Measurements from ENCODE around the gene EMC9.

DNA sequence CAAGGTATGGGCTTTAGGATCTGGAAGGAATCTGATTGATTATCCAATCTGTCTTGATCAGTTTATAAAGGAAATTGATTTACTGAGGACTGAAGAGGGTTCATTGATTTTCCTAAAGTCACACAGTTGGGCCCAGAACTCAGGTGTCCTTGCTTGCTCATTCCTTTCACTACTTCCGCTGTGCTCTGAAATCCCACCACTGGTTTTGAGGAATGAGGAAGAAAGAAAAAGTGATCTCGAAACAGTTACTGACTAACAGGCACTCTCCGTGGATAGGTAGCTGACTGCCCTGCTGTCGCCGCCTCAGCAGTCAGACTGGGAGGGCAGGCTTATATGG, 11.0 kb downstream of the EMC9 start, which contains the start of gene FITM1:
- TF ChIP-seq EZH2 (IDR thresholded peaks at IDR 0.05; ENCODE audit: insufficient read depth, low read length) = no peak
- TF ChIP-seq, protein P1, sequence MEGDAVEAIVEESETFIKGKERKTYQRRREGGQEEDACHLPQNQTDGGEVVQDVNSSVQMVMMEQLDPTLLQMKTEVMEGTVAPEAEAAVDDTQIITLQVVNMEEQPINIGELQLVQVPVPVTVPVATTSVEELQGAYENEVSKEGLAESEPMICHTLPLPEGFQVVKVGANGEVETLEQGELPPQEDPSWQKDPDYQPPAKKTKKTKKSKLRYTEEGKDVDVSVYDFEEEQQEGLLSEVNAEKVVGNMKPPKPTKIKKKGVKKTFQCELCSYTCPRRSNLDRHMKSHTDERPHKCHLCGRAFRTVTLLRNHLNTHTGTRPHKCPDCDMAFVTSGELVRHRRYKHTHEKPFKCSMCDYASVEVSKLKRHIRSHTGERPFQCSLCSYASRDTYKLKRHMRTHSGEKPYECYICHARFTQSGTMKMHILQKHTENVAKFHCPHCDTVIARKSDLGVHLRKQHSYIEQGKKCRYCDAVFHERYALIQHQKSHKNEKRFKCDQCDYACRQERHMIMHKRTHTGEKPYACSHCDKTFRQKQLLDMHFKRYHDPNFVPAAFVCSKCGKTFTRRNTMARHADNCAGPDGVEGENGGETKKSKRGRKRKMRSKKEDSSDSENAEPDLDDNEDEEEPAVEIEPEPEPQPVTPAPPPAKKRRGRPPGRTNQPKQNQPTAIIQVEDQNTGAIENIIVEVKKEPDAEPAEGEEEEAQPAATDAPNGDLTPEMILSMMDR (IDR thresholded peaks at IDR 0.05; ENCODE audit: insufficient read depth, low read depth, low read length) = no peak
